HUDEP-2 (cell line): ENCODE measurements around the gene PDAP1.
"Not testable (repeated sequence)": the region's sequence is repeated elsewhere in the genome, so short reads cannot be mapped to it uniquely, and the experiment has no call there.

Experiments used
- DNase-seq, 76 experiments: peaks; one replicate each; lab custom pipeline; 2025; ENCODE audit not compliant: unreplicated experiment in 76 of 76; lab: John Stamatoyannopoulos, UW

PDAP1 gene

DNA sequence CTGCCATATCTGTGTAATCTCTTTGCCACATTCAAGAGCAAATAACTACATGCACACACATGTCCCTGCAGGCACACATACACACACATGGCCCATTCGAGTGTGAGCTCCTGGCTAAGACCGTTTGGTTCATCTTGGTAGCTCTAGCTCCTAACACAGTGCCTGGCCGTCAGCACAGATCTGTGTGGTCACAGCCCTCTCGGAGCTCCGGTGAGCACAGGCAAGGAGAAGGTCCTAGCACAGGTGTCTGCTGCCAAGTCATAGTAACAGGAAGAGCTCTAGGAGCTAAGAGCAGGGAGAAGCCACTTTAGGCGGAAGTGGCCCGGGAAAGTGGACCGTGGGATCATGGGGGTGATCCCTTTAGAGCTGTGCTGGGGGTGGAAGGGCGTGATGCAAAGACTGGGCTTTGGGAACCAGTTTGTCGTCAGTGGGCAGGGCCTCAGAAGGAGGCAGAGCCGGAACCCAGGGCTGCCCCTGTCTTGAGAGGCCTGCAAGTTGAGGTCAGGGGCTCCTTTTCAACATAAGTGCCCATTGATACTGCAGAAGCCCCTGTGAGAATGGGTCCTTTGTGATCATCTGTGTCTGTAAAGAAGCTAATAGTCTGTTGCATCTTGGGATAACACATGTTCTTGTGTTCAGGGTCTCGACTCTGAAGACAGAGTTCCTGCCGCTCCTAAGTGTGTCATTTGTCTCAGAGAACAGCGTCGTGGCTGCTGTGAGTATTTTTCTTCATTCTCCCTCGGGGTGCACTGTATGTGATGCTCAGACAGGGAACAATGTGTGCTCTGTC, 50.5 kb downstream of the PDAP1 start:
- DNase-seq = no peak

DNA sequence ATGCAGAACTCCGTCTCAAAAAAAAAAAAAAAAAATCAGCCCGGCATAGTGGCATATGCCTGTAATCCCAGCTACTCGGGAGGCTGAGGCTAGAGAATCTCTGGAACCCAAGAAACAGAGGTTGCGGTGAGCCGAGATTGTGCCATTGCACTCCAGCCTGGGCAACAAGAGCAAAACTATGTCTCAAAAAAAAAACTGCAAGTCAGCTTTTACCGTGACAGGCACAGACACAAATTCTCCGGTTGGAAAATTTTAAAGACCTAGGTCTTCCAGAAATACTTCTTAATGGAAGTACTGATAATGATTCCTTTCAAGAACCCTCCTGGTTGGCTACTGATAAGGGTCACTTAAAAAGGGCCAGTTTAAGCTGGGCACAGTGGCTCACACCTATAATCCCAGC, 53.3 kb downstream of the PDAP1 start:
- no peak for DNase-seq

DNA sequence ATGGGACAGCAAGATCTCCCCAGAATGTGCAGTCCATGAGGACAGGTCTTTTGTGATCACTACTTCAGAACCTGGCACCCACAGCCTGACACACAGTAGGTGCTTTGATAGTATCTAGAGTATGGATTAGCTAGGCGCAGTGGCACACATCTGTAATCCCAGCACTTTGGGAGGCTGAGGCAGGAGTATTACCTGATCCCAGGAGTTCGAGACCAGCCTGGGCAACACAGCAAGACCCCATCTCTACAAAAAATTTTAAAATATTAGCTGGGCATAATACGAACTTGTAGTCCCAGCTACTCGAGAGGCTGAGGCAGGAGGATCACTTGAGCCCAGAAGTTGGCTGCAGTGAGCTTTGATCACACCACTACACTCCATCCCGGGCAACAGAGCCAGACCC, 56.1 kb downstream of the PDAP1 start:
- no peak for DNase-seq

DNA sequence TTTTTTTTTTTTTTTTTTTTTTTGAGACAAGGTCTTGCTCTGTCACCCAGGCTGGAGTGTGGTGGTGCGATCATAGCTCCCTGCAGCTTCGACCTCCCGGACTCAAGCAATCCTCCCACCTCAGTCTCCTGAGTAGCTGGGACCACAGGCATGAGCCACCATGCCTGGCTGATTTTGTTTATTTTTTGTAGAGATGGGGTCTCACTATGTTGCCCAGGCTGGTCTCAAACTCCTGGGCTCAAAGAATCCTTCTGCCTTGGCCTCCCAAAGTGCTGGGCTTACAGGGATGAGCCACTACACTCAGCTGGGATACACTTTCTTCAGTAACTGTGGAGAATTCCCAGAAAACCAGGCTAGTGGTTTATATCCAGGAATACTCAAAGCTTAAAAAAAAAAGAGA, 57.8 kb downstream of the PDAP1 start:
- DNase-seq = not testable (repeated sequence)
